HepG2 (cell line): ENCODE results near the gene TM4SF4.

Experiments used
- CTCF ChIP-seq: sonication (generic); formaldehyde crosslinking; IDR thresholded peaks from 2 replicates; pipeline ENCODE4 v1.5.0; 2020; ENCODE audit warnings: mild to moderate bottlenecking, missing genetic modification reagents, moderate library complexity
- HOXA9 ChIP-seq: sonication (generic); formaldehyde crosslinking; IDR thresholded peaks from 2 replicates; pipeline ENCODE4 v1.8.1; 2022; ENCODE audit warnings: missing genetic modification reagents, mild to moderate bottlenecking, moderate library complexity, borderline replicate concordance
- NFRKB ChIP-seq: fragments of 450-650 bp; IDR thresholded peaks from 2 replicates; pipeline ENCODE4 v1.6.1; 2017
- PRPF4 ChIP-seq: fragments of 200-400 bp; formaldehyde crosslinking; IDR thresholded peaks from 2 replicates; pipeline ENCODE4 v1.6.1; 2016; ENCODE audit warnings: low read length, low read depth; ENCODE audit not compliant: poor library complexity, severe bottlenecking
- SMC3 ChIP-seq: IDR thresholded peaks from 2 replicates; pipeline ENCODE4 v1.6.1; 2011; ENCODE audit warnings: low read length, improper control_type of control experiment
- TAF1 ChIP-seq: sonication (generic); formaldehyde crosslinking; IDR thresholded peaks from 2 replicates; pipeline ENCODE4 v1.4.0; 2020; ENCODE audit warnings: missing genetic modification reagents
- ZBTB21 ChIP-seq: sonication (generic); formaldehyde crosslinking; IDR thresholded peaks from 2 replicates; pipeline ENCODE4 v1.4.0; 2020; ENCODE audit warnings: missing genetic modification reagents

DNA sequence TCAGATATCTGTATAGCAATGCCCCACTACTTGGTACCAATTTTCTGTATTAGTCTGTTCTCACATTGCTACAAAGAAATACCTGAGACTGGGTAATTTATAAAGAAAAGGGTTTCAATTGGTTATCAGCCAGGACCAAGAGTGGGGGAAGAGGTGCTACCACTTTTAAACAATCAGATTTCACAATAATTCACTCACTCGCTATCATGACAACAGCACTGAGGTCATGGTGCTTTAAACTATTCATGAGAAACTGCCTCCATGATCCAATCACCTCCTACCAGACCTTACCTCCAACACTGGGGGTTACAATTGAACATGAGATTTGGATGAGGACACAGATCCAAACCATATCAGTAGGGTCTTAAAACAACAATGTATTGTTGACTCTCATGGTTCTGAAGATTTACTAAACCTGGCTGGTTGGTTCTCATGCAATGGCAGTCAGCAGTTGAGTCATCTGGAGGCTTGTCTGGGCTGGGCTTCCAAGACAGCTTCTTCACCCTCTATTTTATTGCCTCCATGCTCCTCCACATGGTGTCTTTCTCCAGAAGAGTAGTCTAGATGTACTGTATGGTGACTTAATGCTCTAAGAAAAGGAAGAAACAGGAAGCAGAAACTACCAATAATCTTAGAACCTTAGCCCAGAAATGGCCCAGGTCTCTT lies 21.2 kb upstream of the TM4SF4 start:
- no peak for TF ChIP-seq ZBTB21 (CRISPR knock-in tag)
- TF ChIP-seq PRPF4: no peak
- no peak for TF ChIP-seq SMC3
- TF ChIP-seq HOXA9 (CRISPR knock-in tag): no peak
- TF ChIP-seq CTCF (CRISPR knock-in tag): no peak
- no peak for TF ChIP-seq TAF1 (CRISPR knock-in tag)
- no peak for TF ChIP-seq NFRKB
